NOMO-1 (cell line): Measurements from ENCODE around the gene WLS.

Experiments used
- DNase-seq, 2 experiments: peaks; one replicate each; lab custom pipeline; 2025; ENCODE audit not compliant: unreplicated experiment in 2 of 2; lab: John Stamatoyannopoulos, UW

The WLS gene

GRCh38 chr1:68202239-68202832, 30.0 kb downstream of the WLS start:
- no peak for DNase-seq

- DNase-seq, result no peak
These were observed 30.6 kb downstream of the WLS start for GRCh38 chr1:68201546-68202238.

- DNase-seq, result no peak
These were observed 32.7 kb downstream of the WLS start for GRCh38 chr1:68199603-68200002.

- DNase-seq, result no peak
These were observed 33.6 kb downstream of the WLS start for GRCh38 chr1:68198752-68199151.

- no peak for DNase-seq
These were observed 34.4 kb downstream of the WLS start for GRCh38 chr1:68197891-68198290.

- DNase-seq, result no peak
These were observed 34.9 kb downstream of the WLS start for GRCh38 chr1:68197461-68197860.

- no peak for DNase-seq
These were observed 35.6 kb downstream of the WLS start for GRCh38 chr1:68196676-68197075.

- no peak for DNase-seq
These were observed 40.6 kb downstream of the WLS start for GRCh38 chr1:68191717-68192116.

GRCh38 chr1:68188644-68189340, 43.5 kb downstream of the WLS start:
- DNase-seq, result no peak

GRCh38 chr1:68188060-68188538, 44.2 kb downstream of the WLS start:
- no peak for DNase-seq

GRCh38 chr1:68185743-68186142, 46.6 kb downstream of the WLS start:
- DNase-seq, result no peak

GRCh38 chr1:68183895-68184294, 48.4 kb downstream of the WLS start:
- DNase-seq, result no peak

GRCh38 chr1:68181165-68181556, 51.2 kb downstream of the WLS start:
- DNase-seq, result no peak

- no peak for DNase-seq
These were observed 51.7 kb downstream of the WLS start for GRCh38 chr1:68180441-68181164.

GRCh38 chr1:68178821-68179490, 53.4 kb downstream of the WLS start:
- no peak for DNase-seq

- no peak for DNase-seq
These were observed 56.5 kb downstream of the WLS start for GRCh38 chr1:68175621-68176398.

- no peak for DNase-seq
These were observed 57.6 kb downstream of the WLS start for GRCh38 chr1:68174738-68175113.

GRCh38 chr1:68173936-68174737, 58.2 kb downstream of the WLS start:
- DNase-seq, result no peak

- no peak for DNase-seq
These were observed 58.9 kb downstream of the WLS start for GRCh38 chr1:68173283-68173935.
